ENCODE data around the gene MMS22L. TPM values are rescaled to one million over a fixed set of nuclear protein-coding genes. Genes with fewer than 3 reads are reported as not detected.

The MMS22L gene, protein sequence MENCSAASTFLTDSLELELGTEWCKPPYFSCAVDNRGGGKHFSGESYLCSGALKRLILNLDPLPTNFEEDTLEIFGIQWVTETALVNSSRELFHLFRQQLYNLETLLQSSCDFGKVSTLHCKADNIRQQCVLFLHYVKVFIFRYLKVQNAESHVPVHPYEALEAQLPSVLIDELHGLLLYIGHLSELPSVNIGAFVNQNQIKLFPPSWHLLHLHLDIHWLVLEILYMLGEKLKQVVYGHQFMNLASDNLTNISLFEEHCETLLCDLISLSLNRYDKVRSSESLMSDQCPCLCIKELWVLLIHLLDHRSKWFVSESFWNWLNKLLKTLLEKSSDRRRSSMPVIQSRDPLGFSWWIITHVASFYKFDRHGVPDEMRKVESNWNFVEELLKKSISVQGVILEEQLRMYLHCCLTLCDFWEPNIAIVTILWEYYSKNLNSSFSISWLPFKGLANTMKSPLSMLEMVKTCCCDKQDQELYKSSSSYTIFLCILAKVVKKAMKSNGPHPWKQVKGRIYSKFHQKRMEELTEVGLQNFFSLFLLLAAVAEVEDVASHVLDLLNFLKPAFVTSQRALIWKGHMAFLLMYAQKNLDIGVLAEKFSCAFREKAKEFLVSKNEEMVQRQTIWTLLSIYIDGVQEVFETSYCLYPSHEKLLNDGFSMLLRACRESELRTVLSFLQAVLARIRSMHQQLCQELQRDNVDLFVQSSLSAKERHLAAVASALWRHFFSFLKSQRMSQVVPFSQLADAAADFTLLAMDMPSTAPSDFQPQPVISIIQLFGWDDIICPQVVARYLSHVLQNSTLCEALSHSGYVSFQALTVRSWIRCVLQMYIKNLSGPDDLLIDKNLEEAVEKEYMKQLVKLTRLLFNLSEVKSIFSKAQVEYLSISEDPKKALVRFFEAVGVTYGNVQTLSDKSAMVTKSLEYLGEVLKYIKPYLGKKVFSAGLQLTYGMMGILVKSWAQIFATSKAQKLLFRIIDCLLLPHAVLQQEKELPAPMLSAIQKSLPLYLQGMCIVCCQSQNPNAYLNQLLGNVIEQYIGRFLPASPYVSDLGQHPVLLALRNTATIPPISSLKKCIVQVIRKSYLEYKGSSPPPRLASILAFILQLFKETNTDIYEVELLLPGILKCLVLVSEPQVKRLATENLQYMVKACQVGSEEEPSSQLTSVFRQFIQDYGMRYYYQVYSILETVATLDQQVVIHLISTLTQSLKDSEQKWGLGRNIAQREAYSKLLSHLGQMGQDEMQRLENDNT
- total RNA-seq: 6.3 and 6.8 TPM in 2 replicates

DNA sequence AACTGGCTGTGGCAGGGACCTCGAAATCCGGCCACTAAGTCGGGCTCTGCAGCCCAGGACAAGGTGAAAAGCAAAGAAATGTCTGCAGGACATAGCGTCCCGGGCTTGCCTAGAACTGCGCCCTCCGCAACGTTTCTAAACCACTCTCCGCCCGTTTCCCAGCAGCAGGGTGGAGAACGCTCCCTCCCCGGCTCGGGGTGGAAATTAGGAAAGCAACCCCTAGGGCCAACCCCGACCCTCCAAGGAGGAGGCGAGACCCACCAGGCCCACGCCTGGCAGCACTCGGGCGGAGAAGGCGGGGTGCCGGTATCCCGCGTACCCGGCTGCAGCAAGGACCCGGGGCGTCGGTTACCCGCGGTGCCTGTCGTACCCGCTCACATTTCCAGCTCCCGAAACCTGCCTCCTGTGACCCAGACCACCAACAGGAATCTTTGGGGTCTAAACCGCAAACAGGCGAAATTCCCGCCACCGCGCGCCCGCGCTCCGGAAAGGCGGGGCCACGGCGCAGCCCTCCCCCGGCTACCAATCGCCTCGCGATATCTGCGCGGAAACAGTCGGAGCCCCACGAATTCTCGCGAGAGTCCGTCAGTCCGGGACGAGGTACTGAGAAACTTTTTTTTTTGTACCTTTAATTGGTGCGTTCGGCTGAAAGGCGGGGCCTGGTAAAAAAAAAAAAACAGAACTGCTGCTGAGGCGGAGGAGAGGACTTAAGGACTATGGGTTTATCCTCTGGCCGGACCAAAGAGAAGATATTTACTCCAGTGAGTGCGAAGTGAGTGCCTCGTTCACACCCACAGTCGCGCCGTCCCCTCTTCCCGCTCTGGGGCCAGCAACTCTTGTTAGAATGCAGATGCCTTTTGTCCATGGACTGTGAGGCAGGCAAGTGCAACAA lies at the start of gene MMS22L:
MMS22L (minus strand) TSS at position 491 of the 892 bp plus-strand sequence. CDS start 739 bp downstream, outside the sequence.

Data from tracheal epithelial cell (primary cell).